ENCODE measurements around the gene FAM76B. TPM values are rescaled to one million over a fixed set of nuclear protein-coding genes. Genes with fewer than 3 reads are reported as not detected.

FAM76B gene
- total RNA-seq, result 11.6 and 15.6 TPM in 2 replicates

DNA sequence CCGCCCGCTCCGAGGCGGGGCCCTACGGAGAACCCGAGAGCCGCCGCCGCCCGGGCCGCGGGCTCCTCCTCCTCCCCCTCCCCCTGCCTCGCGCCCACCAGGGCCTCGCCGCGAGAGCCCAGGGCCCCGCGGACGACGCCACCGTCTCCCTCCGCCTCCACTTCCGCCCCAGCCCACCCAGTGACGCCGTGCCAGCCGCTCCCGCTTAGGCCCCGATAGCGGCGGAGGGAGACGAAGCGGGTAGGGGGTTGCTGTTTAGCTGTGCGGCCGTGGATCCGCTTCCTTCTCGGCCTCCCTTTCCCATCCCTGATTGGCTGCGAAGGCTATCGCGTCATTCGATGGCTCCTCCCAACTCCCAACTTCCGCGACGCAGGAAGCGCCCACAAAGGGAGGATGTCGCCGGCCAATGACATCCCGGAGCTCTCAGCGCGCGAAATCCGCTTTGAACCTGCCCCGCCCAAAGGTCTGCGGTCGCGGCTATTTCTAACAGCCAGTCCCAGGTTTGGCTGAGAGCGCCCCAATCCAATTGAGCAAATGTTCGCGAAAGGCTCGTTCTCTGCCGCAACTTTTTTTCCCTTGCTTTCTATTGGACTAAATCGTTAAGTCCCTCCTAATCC lies at the start of gene FAM76B:
TSS of gene FAM76B (minus strand) at position 277 of the 617 bp plus-strand sequence. CDS start 304 bp downstream, outside the sequence.

DNA sequence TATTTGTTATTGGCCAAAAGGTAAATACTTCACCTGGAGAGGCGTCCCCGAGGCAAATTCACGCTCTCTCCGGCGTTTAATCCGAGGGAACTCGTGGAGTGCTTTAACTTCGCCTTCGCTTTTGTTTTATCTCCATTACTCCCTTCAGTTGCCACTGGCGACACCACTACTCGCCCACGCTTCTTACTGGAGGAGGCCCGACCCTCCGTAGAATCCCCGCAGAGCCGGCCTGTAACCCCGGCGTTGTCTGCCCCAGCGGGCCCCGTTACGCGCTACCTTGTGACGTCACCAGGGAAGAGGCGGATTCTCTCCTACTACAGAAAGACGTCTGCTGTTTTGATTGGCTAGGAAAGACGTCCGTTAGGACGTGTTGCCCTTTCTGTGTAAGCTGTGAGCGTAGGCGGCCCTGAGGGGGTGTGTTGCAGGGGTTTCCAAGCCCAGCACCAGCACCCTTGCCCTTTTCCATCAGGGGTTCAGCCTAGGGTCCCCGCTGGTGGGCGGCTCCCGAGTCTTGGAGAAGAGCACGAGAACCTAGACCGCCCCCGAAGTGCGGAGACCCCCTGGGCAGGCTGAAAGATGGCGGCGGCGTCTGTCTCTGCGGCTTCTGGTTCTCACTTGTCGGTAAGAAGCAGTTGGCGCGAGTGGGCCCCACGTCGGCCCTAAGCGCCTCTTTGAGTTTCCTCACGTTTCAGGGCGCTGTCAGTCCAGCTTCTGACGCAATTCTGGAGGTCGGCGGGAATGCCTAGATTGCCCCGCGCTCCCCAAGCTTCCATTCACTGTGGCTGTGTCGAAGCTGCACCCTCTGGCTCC lies 746 bp upstream of the FAM76B start, which contains the start of gene CEP57:
TSS of gene CEP57 (plus strand) at position 376 of the 810 bp plus-strand sequence. CDS start at position 577, 201 bp downstream.

Other genes starting within 250 kb of the FAM76B start
- 26.5 and 37.3 TPM in 2 replicates for gene CEP57, start 716 bp upstream of the FAM76B start, total RNA-seq
- gene MTMR2, start 134.3 kb upstream of the FAM76B start, total RNA-seq, result 21.0 and 22.5 TPM in 2 replicates

All from bronchus fibroblast of lung (primary cell).